Peyer's patch (tissue), 4 donors: Measurements from ENCODE around the gene ABCG8. TPM values are rescaled to one million over a fixed set of nuclear protein-coding genes. Genes with fewer than 3 reads are reported as not detected.

Experiments used
- DNase-seq, 3 donors: peaks; one replicate each; pipeline ENCODE4 v3.0.0-alpha.2; 2017 to 2019
- H3K27ac ChIP-seq, 4 donors: fragments of 200-600 bp; sonication (generic); one replicate each; pipeline ENCODE4 v1.5.1; 2016 to 2019
- H3K27me3 ChIP-seq, 2 donors: fragments of 200-600 bp; sonication (generic); one replicate each; pipeline ENCODE4 v1.5.1; 2019
- H3K36me3 ChIP-seq, 3 donors: fragments of 200-600 bp; sonication (generic); one replicate each; pipeline ENCODE4 v1.5.1; 2016 to 2019
- H3K4me1 ChIP-seq, 4 donors: fragments of 200-600 bp; sonication (generic); one replicate each; pipeline ENCODE4 v1.5.1; 2016 to 2019
- H3K4me3 ChIP-seq, 4 donors: fragments of 200-600 bp; sonication (generic); 1 replicate in 3 of 4; 2 replicates in 1 of 4; pipeline ENCODE4 v1.5.1; 2016 to 2019; ENCODE audit warnings: mild to moderate bottlenecking in 1 of 4
- H3K9me3 ChIP-seq, 4 donors: fragments of 200-600 bp; sonication (generic); one replicate each; pipeline ENCODE4 v1.5.1; 2016 to 2019; ENCODE audit warnings: mild to moderate bottlenecking in 1 of 4
- CTCF ChIP-seq, 6 experiments: fragments of 450-650 bp in 4 of 6; fragments of 200-600 bp in 2 of 6; sonication (generic) in 1 of 6; IDR thresholded peaks; one replicate each; pipeline ENCODE4 v1.5.1; 2017 to 2019; ENCODE audit warnings: antibody characterized with exemption in 6 of 6, mild to moderate bottlenecking in 3 of 6, moderate library complexity in 1 of 6
- POLR2A ChIP-seq, 2 donors: fragments of 450-650 bp; IDR thresholded peaks; one replicate each; pipeline ENCODE4 v1.5.1; 2017; ENCODE audit warnings: antibody characterized with exemption in 2 of 2, mild to moderate bottlenecking in 2 of 2, moderate library complexity in 2 of 2
- total RNA-seq, 4 donors: library from RNA; depleted of rRNA; stranded (reverse); fragments of >200 nt; gene quantifications; one replicate each; pipeline ENCODE4 v1.1.0, GENCODE V29; 2016

The ABCG8 gene
- total RNA-seq, 4 donors from 2014 or later: 3.3 to 31.5 (median 16.4) TPM

- peak; percentile 43 to 94 (median 88) for TF ChIP-seq CTCF (IDR thresholded peaks at IDR 0.05)
- TF ChIP-seq POLR2A (IDR thresholded peaks at IDR 0.05): no peak
- H3K4me1 ChIP-seq: no peaks in the 10 kb centered on the region
- no peaks in the 10 kb centered on the region for H3K9me3 ChIP-seq
These were observed 39.2 kb downstream of the ABCG8 start for GRCh38 chr2:43877782-43878464.

GRCh38 chr2:43879261-43879660, 40.5 kb downstream of the ABCG8 start:
- DNase-seq: no peak
- H3K36me3 ChIP-seq: peaks cover 0 to 4% (median 0%) of the 10 kb centered on the region in 3 donors

More at GRCh38 chr2:43877782-43878464, 39.2 kb downstream of the ABCG8 start:
- H3K4me3 ChIP-seq: no peak overlapping the region
- peak; percentile 31 to 86 (median 80) for DNase-seq
- no peak overlapping the region for H3K27ac ChIP-seq
- H3K27me3 ChIP-seq: no peaks in the 10 kb centered on the region
- H3K36me3 ChIP-seq: peaks cover 0 to 4% (median 0%) of the 10 kb centered on the region in 3 donors

GRCh38 chr2:43880471-43880870, 41.7 kb downstream of the ABCG8 start:
- Histone ChIP-seq H3K27me3 (no peaks in the 10 kb centered on the region), H3K9me3 (no peaks in the 10 kb centered on the region), H3K4me1 (no peaks in the 10 kb centered on the region), H3K27ac (no peak overlapping the region), H3K36me3 (peaks cover 0 to 4% (median 0%) of the 10 kb centered on the region in 3 donors), H3K4me3 (no peak overlapping the region)
- TF ChIP-seq CTCF (IDR thresholded peaks at IDR 0.05) (no peak), POLR2A (IDR thresholded peaks at IDR 0.05) (no peak)
- no peak for DNase-seq

More at GRCh38 chr2:43879261-43879660, 40.5 kb downstream of the ABCG8 start:
- no peak overlapping the region for H3K4me3 ChIP-seq
- no peaks in the 10 kb centered on the region for H3K9me3 ChIP-seq
- TF ChIP-seq CTCF (IDR thresholded peaks at IDR 0.05) (no peak), POLR2A (IDR thresholded peaks at IDR 0.05) (no peak)
- no peaks in the 10 kb centered on the region for H3K27me3 ChIP-seq
- H3K27ac ChIP-seq: no peak overlapping the region
- no peaks in the 10 kb centered on the region for H3K4me1 ChIP-seq

- Histone ChIP-seq H3K27ac (no peak overlapping the region), H3K27me3 (no peaks in the 10 kb centered on the region), H3K4me1 (no peaks in the 10 kb centered on the region), H3K9me3 (no peaks in the 10 kb centered on the region), H3K36me3 (peaks cover 0 to 4% (median 0%) of the 10 kb centered on the region in 3 donors), H3K4me3 (no peak overlapping the region)
- TF ChIP-seq POLR2A (IDR thresholded peaks at IDR 0.05): no peak
- TF ChIP-seq CTCF (IDR thresholded peaks at IDR 0.05): no peak
- no peak for DNase-seq
These were observed 42.2 kb downstream of the ABCG8 start for GRCh38 chr2:43880952-43881351.

GRCh38 chr2:43882312-43882711, 43.5 kb downstream of the ABCG8 start:
- H3K36me3 ChIP-seq: peaks cover 0 to 14% (median 0%) of the 10 kb centered on the region in 3 donors
- TF ChIP-seq POLR2A (IDR thresholded peaks at IDR 0.05) (no peak), CTCF (IDR thresholded peaks at IDR 0.05) (no peak)
- no peaks in the 10 kb centered on the region for H3K27me3 ChIP-seq
- DNase-seq: no peak
- H3K27ac ChIP-seq: no peak overlapping the region
- H3K4me3 ChIP-seq: no peak overlapping the region
- H3K4me1 ChIP-seq: no peaks in the 10 kb centered on the region
- H3K9me3 ChIP-seq: no peaks in the 10 kb centered on the region
